Activated CD8-positive, alpha-beta T cell treated with anti-CD3 and anti-CD28 coated beads for 36 hours (primary cell): ENCODE results near the gene PTPRG. TPM values are rescaled to one million over a fixed set of nuclear protein-coding genes. Genes with fewer than 3 reads are reported as not detected.

ENCODE experiments used
- ATAC-seq: fragments of 200-7000 bp; cut with Tn5 transposase; one replicate; pipeline ENCODE4 v1.10.0; 2021; ENCODE audit warnings: mild to moderate bottlenecking, moderate library complexity
- CTCF ChIA-PET: fragments of 350-600 bp; sonication (Branson Sonifier 250); formaldehyde crosslinking; loops from one replicate; lab custom pipeline; 2021; ENCODE audit warnings: antibody characterized with exemption; lab: Charles Lee
- POLR2A ChIA-PET: fragments of 350-600 bp; sonication (Branson Sonifier 250); formaldehyde crosslinking; loops from one replicate; lab custom pipeline; 2021; ENCODE audit warnings: antibody characterized with exemption; lab: Charles Lee
- DNase-seq: peaks from one replicate; pipeline ENCODE4 v3.0.0-alpha.2; 2020
- H3K27ac Mint-ChIP-seq: one replicate; pipeline ENCODE4 v1.8.0; 2021; ENCODE audit warnings: mild to moderate bottlenecking, mixed read lengths
- H3K27me3 Mint-ChIP-seq: one replicate; pipeline ENCODE4 v1.8.0; 2021; ENCODE audit warnings: mixed read lengths
- H3K36me3 Mint-ChIP-seq: one replicate; pipeline ENCODE4 v1.8.0; 2021; ENCODE audit warnings: low read depth, mixed read lengths
- H3K4me1 Mint-ChIP-seq: one replicate; pipeline ENCODE4 v1.8.0; 2021; ENCODE audit warnings: low read depth, mixed read lengths
- H3K4me3 Mint-ChIP-seq: one replicate; pipeline ENCODE4 v1.8.0; 2021; ENCODE audit warnings: mild to moderate bottlenecking, moderate library complexity, mixed read lengths
- H3K9me3 Mint-ChIP-seq: one replicate; pipeline ENCODE4 v1.8.0; 2021; ENCODE audit warnings: mixed read lengths
- intact Hi-C: fragments of 100-400 bp; cut with micrococcal nuclease; formaldehyde crosslinking; loops from one replicate; pipeline ENCODE4 v1.10.0; 2022
- total RNA-seq, 2 experiments: library from RNA; stranded (reverse); gene quantifications; one replicate each; pipeline ENCODE4 v1.2.3, GENCODE V29; 2021
- TF ChIP-seq, protein P1 (sequence below): fragments of 200-600 bp; IDR thresholded peaks from one replicate; pipeline ENCODE4 v1.8.0; 2022; ENCODE audit warnings: antibody characterized with exemption, mild to moderate bottlenecking

Gene PTPRG
- total RNA-seq, 2 experiments from 2014 or later = not detected

- H3K36me3 Mint-ChIP-seq = no peaks in the 10 kb centered on the region
- TF ChIP-seq, protein P1, sequence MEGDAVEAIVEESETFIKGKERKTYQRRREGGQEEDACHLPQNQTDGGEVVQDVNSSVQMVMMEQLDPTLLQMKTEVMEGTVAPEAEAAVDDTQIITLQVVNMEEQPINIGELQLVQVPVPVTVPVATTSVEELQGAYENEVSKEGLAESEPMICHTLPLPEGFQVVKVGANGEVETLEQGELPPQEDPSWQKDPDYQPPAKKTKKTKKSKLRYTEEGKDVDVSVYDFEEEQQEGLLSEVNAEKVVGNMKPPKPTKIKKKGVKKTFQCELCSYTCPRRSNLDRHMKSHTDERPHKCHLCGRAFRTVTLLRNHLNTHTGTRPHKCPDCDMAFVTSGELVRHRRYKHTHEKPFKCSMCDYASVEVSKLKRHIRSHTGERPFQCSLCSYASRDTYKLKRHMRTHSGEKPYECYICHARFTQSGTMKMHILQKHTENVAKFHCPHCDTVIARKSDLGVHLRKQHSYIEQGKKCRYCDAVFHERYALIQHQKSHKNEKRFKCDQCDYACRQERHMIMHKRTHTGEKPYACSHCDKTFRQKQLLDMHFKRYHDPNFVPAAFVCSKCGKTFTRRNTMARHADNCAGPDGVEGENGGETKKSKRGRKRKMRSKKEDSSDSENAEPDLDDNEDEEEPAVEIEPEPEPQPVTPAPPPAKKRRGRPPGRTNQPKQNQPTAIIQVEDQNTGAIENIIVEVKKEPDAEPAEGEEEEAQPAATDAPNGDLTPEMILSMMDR = no peak
These were observed 773.8 kb downstream of the PTPRG start for GRCh38 chr3:62335196-62335595.

GRCh38 chr3:62343755-62344154 is 782.4 kb downstream of the PTPRG start:
- intact Hi-C loops = no loop called here

More at GRCh38 chr3:62335196-62335595, 773.8 kb downstream of the PTPRG start:
- CTCF ChIA-PET = no interaction called here
- Mint-ChIP-seq H3K9me3 (no peaks in the 10 kb centered on the region), H3K4me3 (no peak overlapping the region), H3K27ac (no peak overlapping the region), H3K27me3 (peaks cover 2% of the 10 kb centered on the region), H3K4me1 (no peaks in the 10 kb centered on the region)
- ATAC-seq (no peak), DNase-seq (no peak)
- intact Hi-C loops = no loop called here
- POLR2A ChIA-PET = no interaction called here

More at GRCh38 chr3:62343755-62344154, 782.4 kb downstream of the PTPRG start:
- Mint-ChIP-seq H3K27ac (no peak overlapping the region), H3K9me3 (no peaks in the 10 kb centered on the region), H3K36me3 (no peaks in the 10 kb centered on the region), H3K4me3 (no peak overlapping the region), H3K4me1 (no peaks in the 10 kb centered on the region), H3K27me3 (peaks cover 2% of the 10 kb centered on the region)
- TF ChIP-seq, protein P1 = no peak
- DNase-seq (no peak), ATAC-seq (no peak)
- CTCF ChIA-PET = no interaction called here
- POLR2A ChIA-PET = no interaction called here
